Activated CD4-positive, alpha-beta T cell treated with anti-CD3 and anti-CD28 coated beads for 24 hours (primary cell): Measurements from ENCODE around the gene NFYA.
"Not testable (repeated sequence)": the region's sequence is repeated elsewhere in the genome, so short reads cannot be mapped to it uniquely, and the experiment has no call there.

Experiments
- DNase-seq, 2 donors: peaks; one replicate each; pipeline ENCODE4 v3.0.0-alpha.2; 2020; ENCODE audit warnings: low read depth in 2 of 2

NFYA gene

GRCh38 chr6:41115027-41115426, 42.3 kb downstream of the NFYA start:
- DNase-seq: not testable (repeated sequence)

GRCh38 chr6:41119508-41119907, 46.7 kb downstream of the NFYA start:
- DNase-seq: no peak

GRCh38 chr6:41120058-41120457, 47.3 kb downstream of the NFYA start:
- no peak for DNase-seq

GRCh38 chr6:41122373-41122772, 49.6 kb downstream of the NFYA start:
- no peak for DNase-seq

GRCh38 chr6:41122918-41123317, 50.1 kb downstream of the NFYA start:
- DNase-seq: no peak

- no peak for DNase-seq
These were observed 52.5 kb downstream of the NFYA start for GRCh38 chr6:41125282-41125681.

GRCh38 chr6:41132254-41132653, 59.5 kb downstream of the NFYA start:
- DNase-seq: no peak

- no peak for DNase-seq
These were observed 62.5 kb downstream of the NFYA start for GRCh38 chr6:41135062-41135832.

GRCh38 chr6:41136911-41137310, 64.1 kb downstream of the NFYA start:
- no peak for DNase-seq

GRCh38 chr6:41147917-41148316, 75.1 kb downstream of the NFYA start:
- DNase-seq: no peak
